SW 1271 (cell line): ENCODE data around the gene GRID1.

Experiments
- DNase-seq, 2 experiments: peaks; one replicate each; lab custom pipeline; 2025; lab: John Stamatoyannopoulos, UW

GRID1 gene

GRCh38 chr10:86312701-86313270 is 53.8 kb downstream of the GRID1 start:
- no peak for DNase-seq

- no peak for DNase-seq
These were observed 54.7 kb downstream of the GRID1 start for GRCh38 chr10:86311906-86312305.

GRCh38 chr10:86311190-86311589 is 55.4 kb downstream of the GRID1 start:
- no peak for DNase-seq

DNA sequence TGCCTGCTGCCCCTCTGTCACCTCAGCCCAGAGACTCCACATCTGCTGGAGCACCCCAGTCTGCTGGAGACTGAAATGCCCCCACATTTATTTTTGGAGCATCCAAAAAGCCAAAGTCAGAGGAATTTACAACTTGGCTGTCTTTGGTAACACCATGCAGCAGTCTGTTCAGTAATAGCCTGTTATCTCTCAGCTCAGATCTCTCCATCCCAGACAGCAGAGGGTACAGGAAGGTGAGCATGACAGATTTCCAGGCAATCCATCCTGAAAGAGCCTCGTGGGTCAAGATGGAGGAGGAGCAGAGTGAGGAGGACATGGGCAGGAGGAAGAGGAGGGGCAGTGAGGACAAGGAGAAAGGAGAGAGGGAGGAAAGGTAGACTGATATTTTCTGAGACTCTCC is 55.9 kb downstream of the GRID1 start:
- DNase-seq, result no peak

DNA sequence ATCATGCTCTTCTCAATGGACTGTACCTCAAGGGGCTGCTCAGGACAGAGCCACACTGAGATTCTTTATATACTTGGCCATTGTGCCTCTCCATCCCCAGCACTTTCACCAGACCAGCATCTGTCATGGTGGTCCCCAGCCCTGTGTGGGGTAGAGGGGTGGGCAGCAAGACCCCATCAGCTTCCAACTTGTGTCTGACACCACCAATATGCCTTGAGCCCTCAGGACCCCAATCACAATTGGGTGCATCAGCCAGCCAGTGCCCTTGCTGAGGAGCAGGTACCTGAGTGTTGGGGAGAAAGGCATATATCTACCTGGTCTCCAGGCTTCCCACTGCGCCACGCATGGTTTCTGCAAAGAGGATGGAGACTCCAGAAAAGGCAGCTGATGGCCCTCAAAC is 56.3 kb downstream of the GRID1 start:
- DNase-seq, result no peak

- no peak for DNase-seq
These were observed 58.5 kb downstream of the GRID1 start for GRCh38 chr10:86308056-86308455.

DNA sequence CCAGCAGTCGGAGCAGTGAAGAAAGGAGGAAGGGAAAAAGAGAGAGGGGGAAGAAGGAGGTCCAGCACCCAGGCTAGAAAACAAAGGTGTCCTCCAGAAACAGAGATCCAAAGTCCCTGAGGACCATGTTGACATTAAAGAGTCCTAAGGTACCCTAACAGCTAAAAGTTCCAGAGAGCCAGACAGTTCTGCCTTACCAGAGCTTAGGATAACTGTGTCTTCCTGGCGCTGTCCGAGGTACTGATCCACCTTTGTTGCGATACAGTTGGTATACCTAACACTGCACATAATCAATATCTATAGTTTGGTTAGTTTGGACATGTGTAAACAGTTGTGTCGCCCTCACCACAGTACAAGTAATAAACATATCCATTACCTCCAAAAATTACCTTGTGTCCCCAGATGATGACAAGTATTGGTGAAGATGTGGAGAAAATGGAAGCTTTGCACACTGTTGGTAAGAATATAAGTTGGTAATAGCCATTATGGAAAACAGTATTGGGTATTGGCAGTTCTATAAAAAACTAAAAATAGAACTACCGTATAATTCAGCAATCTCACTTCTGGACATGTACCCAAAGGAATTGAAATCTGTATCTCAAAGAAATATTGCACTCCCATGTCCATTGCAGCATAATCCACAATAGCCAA is 59.8 kb downstream of the GRID1 start:
- no peak for DNase-seq

DNA sequence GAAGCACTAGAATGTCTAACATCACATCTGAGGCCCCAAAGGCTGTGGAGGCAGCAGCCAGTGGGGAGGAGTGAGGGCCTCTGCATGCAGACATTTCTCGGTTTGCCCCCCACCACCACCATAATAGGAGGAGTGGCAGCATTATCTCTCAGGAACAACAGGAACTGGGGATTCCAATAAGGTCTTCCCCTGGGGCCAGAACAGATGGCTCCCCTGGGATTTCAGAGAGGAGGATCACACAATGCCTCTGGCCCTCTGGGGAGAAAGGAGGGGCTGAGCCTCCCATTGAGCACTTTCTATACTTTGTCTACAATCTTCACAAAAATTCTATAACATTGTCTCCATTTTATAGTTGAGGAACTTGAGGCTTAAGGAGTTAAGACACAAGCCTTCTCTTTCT is 61.1 kb downstream of the GRID1 start:
- DNase-seq, result no peak

GRCh38 chr10:86304436-86304835 is 62.2 kb downstream of the GRID1 start:
- DNase-seq, result no peak

- no peak for DNase-seq
These were observed 63.0 kb downstream of the GRID1 start for GRCh38 chr10:86303626-86304025.

GRCh38 chr10:86301971-86302370 is 64.6 kb downstream of the GRID1 start:
- no peak for DNase-seq

DNA sequence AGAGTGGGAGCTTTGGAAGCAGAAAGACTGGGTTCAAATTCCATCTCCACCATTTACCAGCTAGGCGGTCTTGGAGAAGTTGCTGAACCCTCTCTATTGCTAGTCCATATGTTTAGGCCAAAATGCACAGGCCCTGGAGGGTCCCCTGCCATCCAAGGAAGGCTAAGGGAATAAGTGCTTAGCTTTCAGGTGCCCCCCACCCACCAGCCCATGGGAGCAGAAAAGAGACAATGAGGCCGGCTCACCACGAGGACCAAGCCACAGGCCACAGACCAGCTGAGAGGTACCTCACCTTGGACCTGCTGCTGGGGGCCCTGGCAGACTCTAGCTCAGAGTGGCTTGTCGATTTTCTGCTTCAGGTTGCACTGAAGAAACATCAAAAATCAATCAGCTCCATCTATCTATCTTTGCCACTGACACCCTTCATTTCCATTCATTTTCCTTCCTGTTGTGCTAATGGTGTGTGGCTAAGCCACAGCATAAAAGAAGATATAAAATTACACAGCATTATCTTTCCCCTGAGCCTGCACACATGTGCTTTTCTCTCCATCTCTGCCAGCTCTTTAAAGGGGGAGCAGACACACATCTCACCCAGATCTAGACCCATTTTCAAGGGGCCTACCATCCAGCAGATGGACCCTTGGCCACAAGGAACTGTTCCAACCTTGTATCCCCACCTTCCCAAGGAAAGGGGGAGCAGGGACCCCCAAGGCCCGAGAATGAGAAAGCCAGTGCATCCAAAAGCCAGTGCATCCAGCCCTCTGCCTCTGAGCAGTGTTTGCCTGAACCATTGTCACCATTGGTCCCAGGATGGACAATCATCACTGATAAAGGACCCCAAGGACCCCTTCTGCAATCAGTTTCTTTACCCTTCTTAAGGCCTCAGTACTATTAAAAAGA is 65.4 kb downstream of the GRID1 start:
- no peak for DNase-seq

GRCh38 chr10:86300399-86300925 is 66.1 kb downstream of the GRID1 start:
- no peak for DNase-seq

DNA sequence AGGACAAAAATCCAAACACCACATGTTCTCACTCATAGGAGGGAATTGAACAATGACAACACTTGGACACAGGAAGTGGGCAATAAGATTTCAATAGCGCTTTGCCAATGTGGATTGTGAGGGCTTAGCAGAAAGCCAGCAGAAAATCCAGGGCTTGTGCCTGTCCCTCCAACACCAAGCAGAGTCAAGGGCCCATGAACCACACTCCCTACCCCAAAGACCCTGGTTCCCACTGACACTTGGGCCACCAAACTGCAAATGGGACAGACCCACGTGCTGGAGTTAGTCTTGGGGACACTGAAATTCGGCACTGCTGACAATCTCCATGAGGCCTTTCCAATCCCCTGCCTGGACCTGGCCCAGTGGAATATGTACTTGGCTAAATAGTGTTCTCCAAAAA is 67.0 kb downstream of the GRID1 start:
- no peak for DNase-seq

DNA sequence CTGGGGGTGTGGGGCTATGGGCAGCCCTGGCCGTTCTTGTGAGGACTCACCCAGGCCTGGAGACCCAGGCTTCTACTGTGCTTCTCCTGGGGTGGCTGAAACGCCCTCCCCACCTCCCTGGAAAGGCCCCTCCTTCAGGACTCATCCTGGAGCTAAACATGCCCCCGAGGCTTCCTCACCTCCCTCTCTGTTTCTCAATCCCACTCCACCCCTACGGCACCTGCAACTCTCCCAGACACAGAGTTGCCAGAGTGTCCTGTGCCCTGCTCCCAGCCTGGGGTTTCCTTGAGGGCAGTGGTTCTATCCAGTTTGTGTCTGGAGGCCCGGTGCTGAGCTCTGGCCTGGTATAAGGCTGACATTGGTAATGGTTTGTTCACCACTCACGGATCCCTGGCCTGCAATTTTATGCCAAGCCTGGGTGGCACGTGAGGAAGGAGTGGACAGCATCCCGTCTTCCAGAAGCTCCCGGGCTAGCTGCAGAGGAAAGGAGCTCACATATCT is 68.0 kb downstream of the GRID1 start:
- DNase-seq, result no peak

- no peak for DNase-seq
These were observed 70.8 kb downstream of the GRID1 start for GRCh38 chr10:86295791-86296190.

GRCh38 chr10:86295351-86295750 is 71.2 kb downstream of the GRID1 start:
- no peak for DNase-seq

GRCh38 chr10:86294346-86295265 is 72.0 kb downstream of the GRID1 start:
- no peak for DNase-seq

DNA sequence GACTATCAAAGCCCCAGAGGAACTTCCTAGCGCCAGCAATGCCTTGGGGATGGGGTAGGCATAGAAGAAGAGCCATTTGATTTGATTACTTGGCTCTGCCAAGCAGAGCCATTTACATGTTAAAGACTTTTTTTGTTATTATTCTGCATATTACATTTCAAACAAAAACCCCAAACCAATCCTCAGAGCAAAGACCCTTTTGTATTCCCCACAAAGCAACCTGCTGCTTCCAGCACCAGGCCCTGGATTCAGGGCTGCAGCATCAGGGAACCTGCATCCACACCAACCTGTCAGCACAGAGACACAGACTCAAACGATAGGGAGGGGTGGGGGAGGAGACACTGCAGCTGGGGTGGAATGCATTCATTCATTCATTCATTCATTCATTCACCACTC is 73.2 kb downstream of the GRID1 start:
- DNase-seq, result no peak

- no peak for DNase-seq
These were observed 73.9 kb downstream of the GRID1 start for GRCh38 chr10:86292462-86293395.
